A549 (cell line): ENCODE measurements around the gene FAM98C.

Source experiments
- CHD2 ChIP-seq: fragments of 150-350 bp; IDR thresholded peaks from 2 replicates; pipeline ENCODE4 v1.6.1; 2014; ENCODE audit warnings: low read length; ENCODE audit not compliant: partially characterized antibody
- CHD4 ChIP-seq: fragments of 200-600 bp; sonication (generic); IDR thresholded peaks from 2 replicates; pipeline ENCODE4 v1.6.1; 2016; ENCODE audit warnings: antibody characterized with exemption, mild to moderate bottlenecking, borderline replicate concordance
- CTCF ChIP-seq: fragments of >200 bp; sonication (Bioruptor Twin); formaldehyde crosslinking; IDR thresholded peaks from 3 replicates; pipeline ENCODE4 v1.5.1; 2016
- ELK1 ChIP-seq: fragments of 150-350 bp; IDR thresholded peaks from 2 replicates; pipeline ENCODE4 v1.6.1; 2014; ENCODE audit warnings: low read depth, mild to moderate bottlenecking, low read length
- EP300 ChIP-seq, 2 experiments: fragments of >200 bp; sonication (Bioruptor Twin); formaldehyde crosslinking; IDR thresholded peaks; 2 replicates in 1 of 2; 3 replicates in 1 of 2; pipeline ENCODE4 v1.6.1; 2016 to 2017
- HDAC2 ChIP-seq: fragments of 200-600 bp; sonication (generic); IDR thresholded peaks from 2 replicates; pipeline ENCODE4 v1.6.1; 2016
- POLR2A ChIP-seq: IDR thresholded peaks from 2 replicates; pipeline ENCODE4 v1.6.1; 2012; ENCODE audit warnings: mild to moderate bottlenecking, low read length
- SREBF2 ChIP-seq: fragments of 450-650 bp; IDR thresholded peaks from 2 replicates; pipeline ENCODE4 v1.6.1; 2014; ENCODE audit warnings: mild to moderate bottlenecking, moderate library complexity
- ZC3H11A ChIP-seq: fragments of 450-650 bp; IDR thresholded peaks from 2 replicates; pipeline ENCODE4 v1.6.1; 2014; ENCODE audit warnings: antibody characterized with exemption, mild to moderate bottlenecking
- TF ChIP-seq, protein P1 (sequence below): fragments of 200-600 bp; sonication (generic); IDR thresholded peaks from 2 replicates; pipeline ENCODE4 v1.6.1; 2016; ENCODE audit warnings: antibody characterized with exemption, mild to moderate bottlenecking, moderate library complexity
- TF ChIP-seq, protein P2 (sequence below): fragments of 450-650 bp; IDR thresholded peaks from 2 replicates; pipeline ENCODE4 v1.6.1; 2014; ENCODE audit warnings: antibody characterized with exemption

- TF ChIP-seq CTCF: no peak
- TF ChIP-seq POLR2A: no peak
- no peak for TF ChIP-seq CHD2
- no peak for TF ChIP-seq ELK1
- no peak for TF ChIP-seq ZC3H11A
- no peak for TF ChIP-seq SREBF2
- no peak for TF ChIP-seq CHD4
- TF ChIP-seq HDAC2: no peak
- TF ChIP-seq, protein P1, sequence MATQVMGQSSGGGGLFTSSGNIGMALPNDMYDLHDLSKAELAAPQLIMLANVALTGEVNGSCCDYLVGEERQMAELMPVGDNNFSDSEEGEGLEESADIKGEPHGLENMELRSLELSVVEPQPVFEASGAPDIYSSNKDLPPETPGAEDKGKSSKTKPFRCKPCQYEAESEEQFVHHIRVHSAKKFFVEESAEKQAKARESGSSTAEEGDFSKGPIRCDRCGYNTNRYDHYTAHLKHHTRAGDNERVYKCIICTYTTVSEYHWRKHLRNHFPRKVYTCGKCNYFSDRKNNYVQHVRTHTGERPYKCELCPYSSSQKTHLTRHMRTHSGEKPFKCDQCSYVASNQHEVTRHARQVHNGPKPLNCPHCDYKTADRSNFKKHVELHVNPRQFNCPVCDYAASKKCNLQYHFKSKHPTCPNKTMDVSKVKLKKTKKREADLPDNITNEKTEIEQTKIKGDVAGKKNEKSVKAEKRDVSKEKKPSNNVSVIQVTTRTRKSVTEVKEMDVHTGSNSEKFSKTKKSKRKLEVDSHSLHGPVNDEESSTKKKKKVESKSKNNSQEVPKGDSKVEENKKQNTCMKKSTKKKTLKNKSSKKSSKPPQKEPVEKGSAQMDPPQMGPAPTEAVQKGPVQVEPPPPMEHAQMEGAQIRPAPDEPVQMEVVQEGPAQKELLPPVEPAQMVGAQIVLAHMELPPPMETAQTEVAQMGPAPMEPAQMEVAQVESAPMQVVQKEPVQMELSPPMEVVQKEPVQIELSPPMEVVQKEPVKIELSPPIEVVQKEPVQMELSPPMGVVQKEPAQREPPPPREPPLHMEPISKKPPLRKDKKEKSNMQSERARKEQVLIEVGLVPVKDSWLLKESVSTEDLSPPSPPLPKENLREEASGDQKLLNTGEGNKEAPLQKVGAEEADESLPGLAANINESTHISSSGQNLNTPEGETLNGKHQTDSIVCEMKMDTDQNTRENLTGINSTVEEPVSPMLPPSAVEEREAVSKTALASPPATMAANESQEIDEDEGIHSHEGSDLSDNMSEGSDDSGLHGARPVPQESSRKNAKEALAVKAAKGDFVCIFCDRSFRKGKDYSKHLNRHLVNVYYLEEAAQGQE: no peak
- no peak for TF ChIP-seq EP300 (IDR thresholded peaks at IDR 0.05)
- TF ChIP-seq, protein P2, sequence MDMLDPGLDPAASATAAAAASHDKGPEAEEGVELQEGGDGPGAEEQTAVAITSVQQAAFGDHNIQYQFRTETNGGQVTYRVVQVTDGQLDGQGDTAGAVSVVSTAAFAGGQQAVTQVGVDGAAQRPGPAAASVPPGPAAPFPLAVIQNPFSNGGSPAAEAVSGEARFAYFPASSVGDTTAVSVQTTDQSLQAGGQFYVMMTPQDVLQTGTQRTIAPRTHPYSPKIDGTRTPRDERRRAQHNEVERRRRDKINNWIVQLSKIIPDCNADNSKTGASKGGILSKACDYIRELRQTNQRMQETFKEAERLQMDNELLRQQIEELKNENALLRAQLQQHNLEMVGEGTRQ: no peak
Observed at GRCh38 chr19:38452430-38453366, 49.8 kb downstream of the FAM98C start.
